H9 (cell line): ENCODE results near the gene L3HYPDH. TPM values are rescaled to one million over a fixed set of nuclear protein-coding genes. Genes with fewer than 3 reads are reported as not detected.

ENCODE experiments used
- DNase-seq: peaks from one replicate; pipeline ENCODE4 v3.0.0-alpha.2; 2017
- H2AFZ ChIP-seq: one replicate; pipeline ENCODE4 v1.6.1; 2013; ENCODE audit warnings: mild to moderate bottlenecking, low read length, control low read depth, moderate library complexity
- H2AK5ac ChIP-seq: 2 replicates; pipeline ENCODE4 v1.6.1; 2013; ENCODE audit warnings: low read length, control low read depth, mixed read lengths; ENCODE audit not compliant: insufficient read length
- H2BK120ac ChIP-seq: one replicate; pipeline ENCODE4 v1.6.1; 2013; ENCODE audit warnings: low read depth, mild to moderate bottlenecking, low read length, control low read depth, inconsistent platforms; ENCODE audit not compliant: poor library complexity, severe bottlenecking
- H2BK12ac ChIP-seq: 2 replicates; pipeline ENCODE4 v1.6.1; 2013; ENCODE audit warnings: low read length, control low read depth, mixed read lengths, low read depth; ENCODE audit not compliant: insufficient read length
- H2BK15ac ChIP-seq: 2 replicates; pipeline ENCODE4 v1.6.1; 2013; ENCODE audit warnings: low read depth, low read length, control low read depth
- H2BK20ac ChIP-seq: one replicate; pipeline ENCODE4 v1.6.1; 2013; ENCODE audit warnings: low read depth, mild to moderate bottlenecking, low read length, control low read depth, inconsistent platforms; ENCODE audit not compliant: poor library complexity, severe bottlenecking
- H2BK5ac ChIP-seq: 2 replicates; pipeline ENCODE4 v1.6.1; 2013; ENCODE audit warnings: low read length, control low read depth, mixed read lengths; ENCODE audit not compliant: insufficient read length
- H3K14ac ChIP-seq: 2 replicates; pipeline ENCODE4 v1.6.1; 2013; ENCODE audit warnings: low read length, control low read depth; ENCODE audit not compliant: insufficient read depth
- H3K18ac ChIP-seq: 2 replicates; pipeline ENCODE4 v1.6.1; 2013; ENCODE audit warnings: low read depth, mild to moderate bottlenecking, mixed read lengths, low read length, control low read depth; ENCODE audit not compliant: insufficient read length
- H3K23ac ChIP-seq: 2 replicates; pipeline ENCODE4 v1.6.1; 2013; ENCODE audit warnings: low read length, control low read depth, mixed read lengths, low read depth; ENCODE audit not compliant: insufficient read length
- H3K23me2 ChIP-seq: 2 replicates; pipeline ENCODE4 v1.6.1; 2013; ENCODE audit warnings: low read depth, mild to moderate bottlenecking, mixed read lengths, low read length, control low read depth; ENCODE audit not compliant: insufficient read length, poor library complexity, severe bottlenecking
- H3K27ac ChIP-seq: 2 replicates; pipeline ENCODE4 v1.5.1; 2013; ENCODE audit warnings: low read length, control low read depth, mixed read lengths, low read depth; ENCODE audit not compliant: insufficient read length
- H3K27me3 ChIP-seq: 2 replicates; pipeline ENCODE4 v1.6.1; 2013; ENCODE audit warnings: low read length, control low read depth, inconsistent platforms; ENCODE audit not compliant: insufficient read depth
- H3K4ac ChIP-seq: 2 replicates; pipeline ENCODE4 v1.6.1; 2013; ENCODE audit warnings: low read depth, mild to moderate bottlenecking, control low read depth, inconsistent platforms, low read length, moderate library complexity
- H3K4me1 ChIP-seq: 2 replicates; pipeline ENCODE4 v1.6.1; 2013; ENCODE audit warnings: low read length, control low read depth, inconsistent platforms; ENCODE audit not compliant: insufficient read depth
- H3K4me2 ChIP-seq: 2 replicates; pipeline ENCODE4 v1.6.1; 2013; ENCODE audit warnings: low read length, control low read depth, mixed read lengths; ENCODE audit not compliant: insufficient read length, insufficient read depth
- H3K56ac ChIP-seq: 2 replicates; pipeline ENCODE4 v1.6.1; 2013; ENCODE audit warnings: low read depth, mild to moderate bottlenecking, mixed read lengths, low read length, control low read depth; ENCODE audit not compliant: insufficient read length
- H3K79me1 ChIP-seq: 2 replicates; pipeline ENCODE4 v1.6.1; 2013; ENCODE audit warnings: low read depth, mild to moderate bottlenecking, moderate library complexity, low read length, control low read depth, inconsistent platforms; ENCODE audit not compliant: insufficient read depth, poor library complexity, severe bottlenecking
- H3K79me2 ChIP-seq: 2 replicates; pipeline ENCODE4 v1.6.1; 2013; ENCODE audit warnings: low read length, control low read depth, inconsistent platforms; ENCODE audit not compliant: insufficient read depth
- H3K9ac ChIP-seq: 2 replicates; pipeline ENCODE4 v1.6.1; 2013; ENCODE audit warnings: low read length, control low read depth, mixed read lengths; ENCODE audit not compliant: insufficient read length; ENCODE audit errors: extremely low read depth
- H3K9me3 ChIP-seq: one replicate; pipeline ENCODE4 v1.6.1; 2013; ENCODE audit warnings: low read depth, low read length, inconsistent platforms; ENCODE audit not compliant: control insufficient read depth
- H3T11ph ChIP-seq: one replicate; pipeline ENCODE4 v1.6.1; 2013; ENCODE audit warnings: mild to moderate bottlenecking, low read length, control low read depth, inconsistent platforms
- H4K20me1 ChIP-seq: one replicate; pipeline ENCODE4 v1.6.1; 2013; ENCODE audit not compliant: control insufficient read depth, insufficient read length, insufficient read depth
- H4K5ac ChIP-seq: 2 replicates; pipeline ENCODE4 v1.6.1; 2013; ENCODE audit warnings: low read depth, mild to moderate bottlenecking, mixed read lengths, low read length, control low read depth; ENCODE audit not compliant: insufficient read length
- H4K8ac ChIP-seq: replicated peaks from 2 replicates; pipeline ENCODE4 v1.6.1; 2013; ENCODE audit warnings: low read length, control low read depth, mixed read lengths, low read depth; ENCODE audit not compliant: insufficient read length
- H4K91ac ChIP-seq: 2 replicates; pipeline ENCODE4 v1.6.1; 2013; ENCODE audit warnings: low read depth, mild to moderate bottlenecking, moderate library complexity, mixed read lengths, low read length, control low read depth; ENCODE audit not compliant: insufficient read length
- H3K27ac Mint-ChIP-seq, 3 experiments: 2 replicates in 2 of 3; 3 replicates in 1 of 3; pipeline ENCODE4 v1.8.0; 2020 to 2021; ENCODE audit warnings: mixed read lengths in 3 of 3, mild to moderate bottlenecking in 1 of 3, moderate library complexity in 1 of 3
- H3K27me3 Mint-ChIP-seq: 2 replicates; pipeline ENCODE4 v1.8.0; 2021; ENCODE audit warnings: low read depth, mild to moderate bottlenecking, moderate library complexity, mixed read lengths
- H3K36me3 Mint-ChIP-seq, 3 experiments: 2 replicates in 2 of 3; 3 replicates in 1 of 3; pipeline ENCODE4 v1.8.0; 2020 to 2021; ENCODE audit warnings: low read depth in 3 of 3, mixed read lengths in 3 of 3; ENCODE audit not compliant: insufficient read depth in 1 of 3
- H3K4me1 Mint-ChIP-seq, 2 experiments: 2 replicates each; pipeline ENCODE4 v1.8.0; 2020; ENCODE audit warnings: mixed read lengths in 2 of 2
- H3K4me3 Mint-ChIP-seq, 2 experiments: 2 replicates in 1 of 2; 3 replicates in 1 of 2; pipeline ENCODE4 v1.8.0; 2020 to 2021; ENCODE audit warnings: mild to moderate bottlenecking in 2 of 2, mixed read lengths in 2 of 2, moderate library complexity in 1 of 2
- H3K9me3 Mint-ChIP-seq, 2 experiments: 2 replicates in 1 of 2; 3 replicates in 1 of 2; pipeline ENCODE4 v1.8.0; 2020; ENCODE audit warnings: mild to moderate bottlenecking in 2 of 2, mixed read lengths in 2 of 2, moderate library complexity in 1 of 2
- CTCF ChIP-seq: fragments of 200-600 bp; sonication (generic); conservative IDR thresholded peaks from 3 replicates; pipeline ENCODE4 v1.8.0; 2021; ENCODE audit warnings: antibody characterized with exemption, mild to moderate bottlenecking
- WGBS: extraction: QIAGEN DNeasy Blood & Tissue Kit; methylation state at CpG from one replicate; pipeline ENCODE4 v1.1.7; 2013; ENCODE audit warnings: missing lambda C conversion rate, low lambda C conversion rate, mixed read lengths; ENCODE audit not compliant: insufficient read length; ENCODE audit errors: extremely low coverage; 5-methylcytosine and 5-hydroxymethylcytosine counted together
- total RNA-seq: library from RNA; stranded (reverse); gene quantifications from 2 replicates; pipeline ENCODE4 v1.2.1, GENCODE V29; 2021

L3HYPDH gene
- total RNA-seq, 1 experiment from 2014 or later = 15.7 TPM

DNA sequence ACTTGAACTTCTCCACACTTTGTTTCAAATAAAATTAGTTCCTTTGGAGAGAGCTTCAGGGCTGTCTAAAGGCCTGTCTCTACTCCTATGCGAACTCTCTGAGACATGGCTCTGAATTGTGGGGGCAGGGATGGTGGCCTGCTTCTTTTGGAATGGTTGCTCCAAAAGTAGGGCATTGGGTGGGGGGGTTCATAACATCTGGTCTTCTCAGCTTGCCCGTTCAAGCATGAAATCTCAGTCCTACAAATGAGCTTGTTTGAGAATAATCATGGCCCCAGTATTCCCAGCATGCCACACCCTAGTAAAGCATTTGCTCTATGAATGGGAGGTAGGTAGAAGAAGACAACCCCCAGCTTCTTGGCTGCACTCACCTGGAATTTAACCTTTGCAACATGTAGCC lies 25.7 kb downstream of the L3HYPDH start:
- H3K4ac ChIP-seq = no peak overlapping the region
- H3K27me3 ChIP-seq = peaks cover 3% of the 10 kb centered on the region; the same call in 1 of the 2 replicates
- no peak overlapping the region for H3K27ac Mint-ChIP-seq
- no peak overlapping the region for H3K14ac ChIP-seq
- no CpG with 5 or more reads among the region's 2 CpGs for WGBS
- H3K9me3 ChIP-seq = no peaks in the 10 kb centered on the region
- no peak overlapping the region for H2BK120ac ChIP-seq
- H4K91ac ChIP-seq = no peak overlapping the region
- H3K56ac ChIP-seq = no peak overlapping the region
- H2AFZ ChIP-seq = no peak overlapping the region
- no peak overlapping the region for H3T11ph ChIP-seq
- H2BK15ac ChIP-seq = no peak overlapping the region
- peaks cover 3 to 16% (median 9%) of the 10 kb centered on the region in 3 experiments; a peak in 6 of 7 replicates for H3K36me3 Mint-ChIP-seq
- no peaks in the 10 kb centered on the region for H4K20me1 ChIP-seq
- no peak overlapping the region for H2BK20ac ChIP-seq
- H3K23me2 ChIP-seq = no peaks in the 10 kb centered on the region
- H3K27me3 Mint-ChIP-seq = peaks cover 7% of the 10 kb centered on the region
- H2BK5ac ChIP-seq = no peak overlapping the region
- no peaks in the 10 kb centered on the region for H3K79me2 ChIP-seq
- no peak for TF ChIP-seq CTCF
- peaks cover 1 to 8% of the 10 kb centered on the region in 2 experiments; a peak in 3 of 4 replicates for H3K4me1 Mint-ChIP-seq
- H3K18ac ChIP-seq = no peak overlapping the region
- no peaks in the 10 kb centered on the region for H3K79me1 ChIP-seq
- no peak overlapping the region for H3K4me3 Mint-ChIP-seq
- H4K5ac ChIP-seq = no peak overlapping the region
- H4K8ac ChIP-seq = no peak overlapping the region
- H3K9ac ChIP-seq = no peak overlapping the region
- H2BK12ac ChIP-seq = no peak overlapping the region
- H3K27ac ChIP-seq = no peak overlapping the region
- DNase-seq = no peak
- H3K4me1 ChIP-seq = no peaks in the 10 kb centered on the region
- H3K9me3 Mint-ChIP-seq = no peaks in the 10 kb centered on the region; a peak in 1 of 5 replicates
- H2AK5ac ChIP-seq = no peak overlapping the region
- no peak overlapping the region for H3K4me2 ChIP-seq
- H3K23ac ChIP-seq = no peak overlapping the region
